Medulla oblongata (tissue), 1 donor: Measurements from ENCODE around the gene KCNG2.

ENCODE experiments used
- DNase-seq: peaks from one replicate; pipeline ENCODE4 v3.0.0-alpha.2; 2015; ENCODE audit errors: extremely low spot score

KCNG2 gene

DNA sequence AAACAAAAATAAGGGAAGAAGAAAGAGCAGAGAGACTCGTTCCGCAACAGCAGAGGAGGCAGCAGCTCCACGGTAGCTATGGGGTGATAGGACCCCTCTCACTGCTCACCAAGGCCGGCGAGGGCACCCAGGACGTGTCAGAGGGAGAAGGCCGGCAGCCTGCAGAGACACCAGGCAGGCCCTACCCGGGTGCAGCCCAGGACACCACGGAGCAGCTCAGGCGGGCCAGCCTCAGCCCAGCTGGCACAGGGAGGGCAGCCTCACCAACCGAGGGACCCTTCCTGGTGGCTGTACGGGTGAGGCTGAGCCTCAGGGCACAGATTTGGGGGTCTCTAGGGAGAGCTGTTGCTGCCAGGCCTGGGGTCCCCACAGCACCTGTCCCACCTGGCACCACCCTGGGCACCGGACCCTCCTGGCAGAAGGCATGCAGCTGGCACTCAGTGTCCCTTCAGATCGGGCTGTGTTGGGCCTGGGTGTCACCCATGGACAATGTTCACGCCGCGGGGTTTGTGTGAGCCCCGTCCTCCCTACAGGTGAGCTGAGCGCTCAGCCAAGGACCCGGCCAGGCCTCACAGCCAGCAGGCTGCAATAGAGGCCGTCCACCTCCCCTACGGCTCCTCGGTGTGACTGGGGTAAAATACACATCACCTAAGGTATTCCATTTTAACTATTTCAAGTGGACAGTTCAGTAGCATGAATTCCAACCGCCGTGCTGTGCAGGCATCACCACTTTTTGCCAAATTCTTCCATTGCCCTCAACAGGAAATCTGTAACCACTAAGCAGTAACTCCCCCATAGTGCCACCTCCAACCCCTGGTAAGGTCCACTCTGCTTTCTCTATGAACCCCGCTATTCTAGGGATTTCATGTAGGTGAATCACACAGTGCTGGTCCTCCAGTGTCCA, 21.6 kb downstream of the KCNG2 start:
- no peak for DNase-seq

GRCh38 chr18:79819968-79820351, 22.2 kb downstream of the KCNG2 start:
- DNase-seq: peak; percentile 83

DNA sequence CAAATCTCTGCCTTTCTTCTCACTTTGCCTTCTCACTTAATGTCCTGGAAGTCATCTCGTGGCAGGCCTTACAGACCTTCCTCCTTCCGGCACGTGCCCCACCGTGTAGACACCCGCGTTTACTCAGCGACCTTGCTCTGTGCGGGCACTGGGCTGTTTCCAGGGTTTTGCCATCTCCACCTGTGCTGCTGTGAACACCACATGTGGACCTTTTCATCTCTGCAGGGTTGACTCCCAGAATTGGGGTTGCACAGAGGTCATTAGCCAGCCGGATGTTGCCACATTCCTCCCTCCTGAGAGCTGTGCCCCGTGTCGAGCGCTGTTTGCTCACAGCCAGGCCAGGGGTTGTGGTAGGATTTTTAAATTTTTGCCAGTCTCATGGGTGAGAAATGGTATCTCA, 25.4 kb downstream of the KCNG2 start:
- no peak for DNase-seq

- DNase-seq: peak; percentile 2
Observed at GRCh38 chr18:79825913-79826312, 28.2 kb downstream of the KCNG2 start.

GRCh38 chr18:79826966-79827365, 29.2 kb downstream of the KCNG2 start:
- no peak for DNase-seq

GRCh38 chr18:79828258-79828657, 30.5 kb downstream of the KCNG2 start:
- DNase-seq: no peak

DNA sequence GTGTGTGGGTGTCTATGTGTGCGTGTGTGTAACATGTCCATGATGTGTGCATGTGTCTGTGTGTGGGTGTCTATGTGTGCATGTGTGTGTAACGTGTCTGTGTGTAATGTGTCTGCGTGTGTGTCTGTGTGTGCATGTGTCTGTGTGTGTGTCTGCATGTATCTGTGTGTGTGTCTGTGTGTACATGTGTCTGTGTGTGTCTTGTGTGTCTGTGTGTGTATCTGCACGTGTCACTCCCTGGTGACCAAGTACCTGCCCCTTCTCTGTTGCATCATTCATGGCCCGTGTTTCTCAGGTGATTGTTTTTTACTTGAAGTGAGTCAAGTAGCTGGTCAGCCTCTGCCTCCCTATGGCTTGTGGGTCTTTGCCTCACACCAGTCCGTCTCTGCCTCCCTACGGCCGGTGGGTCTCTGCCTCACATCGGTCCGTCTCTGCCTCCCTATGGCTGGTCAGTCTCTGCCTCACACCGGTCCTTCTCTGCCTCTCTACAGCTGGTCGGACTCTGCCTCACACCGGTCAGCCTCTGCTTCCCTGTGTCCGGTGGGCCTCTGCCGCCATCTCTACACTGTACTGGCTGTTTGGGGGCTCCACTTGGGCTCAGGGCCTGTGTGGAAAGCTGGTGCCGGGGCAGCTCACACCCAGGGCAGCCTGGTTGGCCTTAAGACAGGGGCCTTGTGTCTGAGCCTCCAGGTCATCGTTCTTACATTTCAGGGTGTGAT, 31.6 kb downstream of the KCNG2 start:
- no peak for DNase-seq

DNA sequence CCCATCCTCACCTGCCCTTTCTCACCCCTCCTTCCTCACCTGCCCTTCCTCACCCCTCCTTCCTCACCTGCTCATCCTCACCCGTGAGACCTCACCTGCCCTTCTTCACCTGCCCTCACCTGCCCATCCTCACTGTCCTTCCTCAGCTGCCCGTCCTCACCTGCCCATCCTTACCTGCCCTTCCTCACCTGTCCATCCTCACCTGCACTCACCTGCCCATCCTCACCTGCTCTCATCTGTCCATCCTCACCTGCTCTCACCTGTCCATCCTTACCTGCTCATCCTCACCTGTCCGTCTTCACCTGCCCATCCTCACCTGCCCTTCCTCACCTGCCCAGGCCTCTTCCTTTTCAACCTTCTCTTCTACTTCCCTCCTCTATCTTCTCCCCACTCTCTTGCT, 34.4 kb downstream of the KCNG2 start:
- DNase-seq: no peak

- no peak for DNase-seq
Observed at GRCh38 chr18:79834834-79835233, 37.1 kb downstream of the KCNG2 start.

DNA sequence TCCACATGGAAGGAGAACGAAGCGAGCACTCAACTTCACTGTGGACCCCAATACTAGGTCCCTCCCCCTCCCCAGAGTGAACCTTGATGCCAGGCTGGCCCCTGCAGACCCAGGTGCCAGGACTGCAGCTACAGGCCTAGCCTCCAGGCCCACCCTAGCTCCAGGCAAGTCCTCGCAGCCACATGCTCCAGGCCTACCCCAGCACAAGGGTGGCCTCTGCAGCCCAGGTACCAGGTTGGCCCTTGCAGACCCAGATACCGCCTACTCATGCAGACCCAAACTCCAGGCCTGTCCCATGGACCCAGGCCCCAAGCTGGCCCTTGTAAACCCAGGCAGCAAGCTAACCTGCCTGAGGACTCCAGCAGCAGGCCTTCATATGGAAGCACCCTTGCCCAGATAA, 44.2 kb downstream of the KCNG2 start:
- DNase-seq: no peak

DNA sequence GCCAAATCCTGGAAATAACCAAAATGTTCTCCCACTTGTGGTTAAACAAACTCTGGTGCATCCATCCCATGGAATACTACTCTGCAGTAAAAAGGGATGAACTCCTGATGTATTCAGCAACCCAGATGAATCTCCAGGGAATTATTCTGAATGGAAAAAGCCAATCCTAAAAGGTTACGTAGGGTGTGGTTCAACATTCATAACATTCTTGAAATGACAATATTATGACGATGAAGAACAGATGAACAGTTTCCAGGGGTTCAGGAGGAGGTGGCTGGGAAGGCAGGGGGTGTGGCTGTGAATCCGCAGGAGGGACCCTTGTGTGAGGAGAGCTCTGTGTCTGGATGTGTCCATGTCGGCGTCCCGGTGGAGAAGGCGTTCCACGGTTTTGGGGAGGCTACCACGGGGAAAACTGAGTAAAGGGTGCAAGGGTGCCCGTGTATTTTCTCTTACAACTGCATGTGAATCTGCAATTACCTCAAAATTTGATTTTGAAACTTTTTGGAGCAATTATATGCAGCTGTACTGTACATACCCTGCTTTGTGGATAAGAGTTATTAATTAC, 47.3 kb downstream of the KCNG2 start:
- no peak for DNase-seq

- DNase-seq: no peak
Observed at GRCh38 chr18:79846936-79847557, 49.3 kb downstream of the KCNG2 start.

GRCh38 chr18:79847606-79848293, 50.0 kb downstream of the KCNG2 start:
- no peak for DNase-seq

DNA sequence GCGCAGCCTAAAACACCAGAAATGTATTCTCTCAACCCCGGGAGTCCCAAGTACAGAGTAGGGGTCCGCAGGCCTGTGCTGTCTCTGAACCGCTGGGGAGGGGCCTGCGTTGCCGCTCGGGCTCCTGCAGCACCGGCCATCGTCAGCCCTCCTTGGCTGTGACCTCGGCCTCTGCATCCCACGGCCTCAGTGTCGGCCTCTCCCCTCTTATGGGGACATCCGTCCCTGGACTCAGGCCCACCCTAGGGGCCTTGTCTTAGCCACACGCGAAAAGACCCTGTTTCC, 50.5 kb downstream of the KCNG2 start:
- no peak for DNase-seq

DNA sequence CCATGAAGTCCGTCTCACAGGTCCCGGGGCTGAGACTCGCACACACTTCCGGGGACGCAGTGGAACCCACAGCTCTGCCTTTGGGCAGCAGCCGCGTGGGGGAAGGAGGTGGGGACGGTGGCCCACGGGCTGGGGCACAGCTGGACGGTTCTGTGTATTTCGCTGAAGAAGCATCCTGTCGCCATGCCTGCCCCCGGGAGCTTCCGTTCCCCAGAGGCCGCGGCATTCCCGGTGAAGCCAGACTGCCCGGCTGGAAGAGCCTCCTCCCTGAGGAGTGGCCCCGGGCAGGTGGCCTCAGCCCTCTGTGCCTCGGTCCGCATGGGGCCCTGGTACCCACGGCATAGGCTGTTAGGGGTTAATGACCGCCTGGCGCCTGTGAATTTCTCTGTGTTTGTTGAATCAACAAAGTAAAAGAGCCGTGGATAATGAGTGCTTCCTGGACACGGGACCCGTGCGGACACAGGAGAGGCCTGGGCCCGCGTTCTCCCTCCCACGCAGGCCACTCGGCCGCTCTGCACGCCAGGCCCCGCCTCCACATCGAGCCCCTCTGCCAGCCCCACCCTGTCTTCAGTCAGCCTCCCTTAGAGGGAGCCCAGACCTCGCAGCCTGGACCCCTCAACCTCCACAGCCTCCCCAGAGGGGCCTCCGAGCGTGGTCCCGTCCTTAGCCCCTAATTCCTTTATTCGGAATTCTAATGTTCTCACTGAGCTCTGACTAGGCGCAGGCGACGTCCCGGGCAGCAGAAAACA, 51.0 kb downstream of the KCNG2 start:
- DNase-seq: no peak

- DNase-seq: no peak
Observed at GRCh38 chr18:79849328-79850207, 51.8 kb downstream of the KCNG2 start.

GRCh38 chr18:79850731-79851130, 53.0 kb downstream of the KCNG2 start:
- DNase-seq: no peak

GRCh38 chr18:79851489-79851888, 53.8 kb downstream of the KCNG2 start:
- no peak for DNase-seq

GRCh38 chr18:79851950-79852349, 54.2 kb downstream of the KCNG2 start:
- no peak for DNase-seq
